Mesangial cell (primary cell): Measurements from ENCODE around the gene PTPRZ1. TPM values are rescaled to one million over a fixed set of nuclear protein-coding genes. Genes with fewer than 3 reads are reported as not detected.

Experiments
- total RNA-seq: library from RNA; depleted of rRNA; stranded (reverse); fragments of >200 nt; gene quantifications from 2 replicates; pipeline ENCODE4 v1.2.3, GENCODE V29; 2015

Gene PTPRZ1
- total RNA-seq, result 0.81 TPM in 1 of 2 replicates, not detected in the other

GRCh38 chr7:121872831-121873288, at the start of gene PTPRZ1:
Gene PTPRZ1, plus strand, starts transcription at chr7:121873161. Its CDS starts 339 bp downstream, at chr7:121873500.

